Stimulated activated CD8-positive, alpha-beta memory T cell treated with anti-CD3 and anti-CD28 coated beads, Interleukin-15, amount 100 ng/mL, for 24 hours (primary cell): ENCODE data around the gene ERICH4.
"Not testable (repeated sequence)": the region's sequence is repeated elsewhere in the genome, so short reads cannot be mapped to it uniquely, and the experiment has no call there.

Experiments
- DNase-seq: peaks from one replicate; pipeline ENCODE4 v3.0.0-alpha.2; 2020; ENCODE audit warnings: low read depth

ERICH4 gene

GRCh38 chr19:41442473-41443355 is at the start of gene ERICH4:
TSS of gene ERICH4 (plus strand) at chr19:41443156. CDS start at chr19:41443170, 14 bp downstream.
- DNase-seq: no peak

GRCh38 chr19:41395355-41395754 is 47.6 kb upstream of the ERICH4 start:
- no peak for DNase-seq

- DNase-seq: peak; percentile 96
Measured at GRCh38 chr19:41397086-41398049, 45.6 kb upstream of the ERICH4 start, which contains the start of the genes BCKDHA and EXOSC5. TSS of gene BCKDHA (plus strand) at chr19:41397818. CDS start at chr19:41397828, 10 bp downstream. TSS of gene EXOSC5 (minus strand) at chr19:41397359. CDS start at chr19:41397328, 31 bp downstream.

- DNase-seq: no peak
Measured at GRCh38 chr19:41398050-41398418, 44.9 kb upstream of the ERICH4 start.

GRCh38 chr19:41398598-41398997 is 44.4 kb upstream of the ERICH4 start:
- DNase-seq: no peak

- no peak for DNase-seq
Measured at GRCh38 chr19:41399091-41399490, 43.9 kb upstream of the ERICH4 start.

- no peak for DNase-seq
Measured at GRCh38 chr19:41399525-41399924, 43.4 kb upstream of the ERICH4 start.

- DNase-seq: no peak
Measured at GRCh38 chr19:41401483-41401882, 41.5 kb upstream of the ERICH4 start.

- no peak for DNase-seq
Measured at GRCh38 chr19:41402010-41402409, 40.9 kb upstream of the ERICH4 start.

- no peak for DNase-seq
Measured at GRCh38 chr19:41403181-41403970, 39.6 kb upstream of the ERICH4 start.

GRCh38 chr19:41405776-41406175 is 37.2 kb upstream of the ERICH4 start:
- no peak for DNase-seq

GRCh38 chr19:41407271-41407670 is 35.7 kb upstream of the ERICH4 start:
- DNase-seq: no peak

- no peak for DNase-seq
Measured at GRCh38 chr19:41408256-41408655, 34.7 kb upstream of the ERICH4 start.

- DNase-seq: not testable (repeated sequence)
Measured at GRCh38 chr19:41408846-41409245, 34.1 kb upstream of the ERICH4 start.

- DNase-seq: no peak
Measured at GRCh38 chr19:41409288-41409687, 33.7 kb upstream of the ERICH4 start.

- DNase-seq: no peak
Measured at GRCh38 chr19:41410336-41411054, 32.5 kb upstream of the ERICH4 start.

GRCh38 chr19:41411100-41411967 is 31.6 kb upstream of the ERICH4 start:
- no peak for DNase-seq

GRCh38 chr19:41411968-41412265 is 31.0 kb upstream of the ERICH4 start:
- no peak for DNase-seq

GRCh38 chr19:41412953-41413352 is 30.0 kb upstream of the ERICH4 start:
- DNase-seq: no peak

- no peak for DNase-seq
Measured at GRCh38 chr19:41413947-41414346, 29.0 kb upstream of the ERICH4 start.
